HG03196 (cell line): ENCODE data around the gene RPL32.
"Not testable (repeated sequence)": the region's sequence is repeated elsewhere in the genome, so short reads cannot be mapped to it uniquely, and the experiment has no call there.

Experiments used
- ATAC-seq: cut with Tn5 transposase; IDR thresholded peaks from one replicate; pipeline ENCODE4 v1.9.1; 2021; ENCODE audit not compliant: unreplicated experiment

The RPL32 gene

GRCh38 chr3:12868039-12869034, 27.0 kb upstream of the RPL32 start:
- ATAC-seq = peak; percentile 60

- ATAC-seq = no peak
These were observed 25.5 kb upstream of the RPL32 start for GRCh38 chr3:12866836-12867235.

GRCh38 chr3:12865271-12865670, 23.9 kb upstream of the RPL32 start:
- ATAC-seq = no peak

- no peak for ATAC-seq
These were observed 21.0 kb upstream of the RPL32 start for GRCh38 chr3:12862387-12862786.

GRCh38 chr3:12861611-12862010, 20.2 kb upstream of the RPL32 start:
- no peak for ATAC-seq

GRCh38 chr3:12859840-12860239, 18.5 kb upstream of the RPL32 start:
- no peak for ATAC-seq

- ATAC-seq = no peak
These were observed 15.3 kb upstream of the RPL32 start for GRCh38 chr3:12856626-12857025.

GRCh38 chr3:12854565-12854964, 13.2 kb upstream of the RPL32 start:
- no peak for ATAC-seq

GRCh38 chr3:12853847-12854246, 12.5 kb upstream of the RPL32 start:
- ATAC-seq = not testable (repeated sequence)

GRCh38 chr3:12852201-12852600, 10.8 kb upstream of the RPL32 start:
- no peak for ATAC-seq

GRCh38 chr3:12845811-12846210, 4.4 kb upstream of the RPL32 start:
- ATAC-seq = no peak

GRCh38 chr3:12842469-12842868, 1.1 kb upstream of the RPL32 start:
- no peak for ATAC-seq

- no peak for ATAC-seq
These were observed 584 bp upstream of the RPL32 start for GRCh38 chr3:12841970-12842328.

GRCh38 chr3:12840591-12841148, 695 bp downstream of the RPL32 start:
- ATAC-seq = peak; percentile 33

- not testable (repeated sequence) for ATAC-seq
These were observed 1.2 kb downstream of the RPL32 start for GRCh38 chr3:12840148-12840547.

- ATAC-seq = no peak
These were observed 2.0 kb downstream of the RPL32 start for GRCh38 chr3:12839156-12839946.

- no peak for ATAC-seq
These were observed 3.0 kb downstream of the RPL32 start for GRCh38 chr3:12838179-12838965.

- ATAC-seq = no peak
These were observed 3.9 kb downstream of the RPL32 start for GRCh38 chr3:12837295-12837986.

GRCh38 chr3:12835052-12835665, 6.2 kb downstream of the RPL32 start:
- ATAC-seq = no peak
